Occipital lobe (tissue), 2 donors: ENCODE data around the gene PRSS36. TPM values are rescaled to one million over a fixed set of nuclear protein-coding genes. Genes with fewer than 3 reads are reported as not detected.
"Not testable (repeated sequence)": the region's sequence is repeated elsewhere in the genome, so short reads cannot be mapped to it uniquely, and the experiment has no call there.

Source experiments
- DNase-seq: peaks from one replicate; lab custom pipeline; 2025; lab: John Stamatoyannopoulos, UW
- total RNA-seq: library from RNA; depleted of rRNA; stranded (reverse); fragments of >200 nt; gene quantifications from one replicate; pipeline ENCODE4 v1.2.3, GENCODE V29; 2014

The PRSS36 gene
- total RNA-seq, 1 donor from 2014 or later: not detected

GRCh38 chr16:31184888-31185287 lies 35.0 kb upstream of the PRSS36 start:
- no peak for DNase-seq

GRCh38 chr16:31183432-31184428 lies 33.9 kb upstream of the PRSS36 start:
- no peak for DNase-seq

- DNase-seq: no peak
Measured at GRCh38 chr16:31182391-31182790, 32.5 kb upstream of the PRSS36 start.

- no peak for DNase-seq
Measured at GRCh38 chr16:31181102-31181830, 31.4 kb upstream of the PRSS36 start.

GRCh38 chr16:31179747-31180459 lies 30.0 kb upstream of the PRSS36 start, which contains the start of gene FUS:
TSS of gene FUS (plus strand) at chr16:31180139. CDS start at chr16:31180215, 76 bp downstream.
- DNase-seq: peak; percentile 86

GRCh38 chr16:31179219-31179746 lies 29.4 kb upstream of the PRSS36 start:
- no peak for DNase-seq

- DNase-seq: no peak
Measured at GRCh38 chr16:31177136-31177535, 27.3 kb upstream of the PRSS36 start.

GRCh38 chr16:31170048-31170447 lies 20.2 kb upstream of the PRSS36 start:
- not testable (repeated sequence) for DNase-seq

GRCh38 chr16:31168848-31169247 lies 19.0 kb upstream of the PRSS36 start:
- DNase-seq: no peak

GRCh38 chr16:31167315-31167714 lies 17.4 kb upstream of the PRSS36 start:
- no peak for DNase-seq

- no peak for DNase-seq
Measured at GRCh38 chr16:31157136-31157535, 7.3 kb upstream of the PRSS36 start.

- not testable (repeated sequence) for DNase-seq
Measured at GRCh38 chr16:31150976-31151375, 1.1 kb upstream of the PRSS36 start.

- DNase-seq: no peak
Measured at GRCh38 chr16:31149332-31149731, 534 bp downstream of the PRSS36 start.

- no peak for DNase-seq
Measured at GRCh38 chr16:31148896-31149295, 970 bp downstream of the PRSS36 start.

- DNase-seq: no peak
Measured at GRCh38 chr16:31148281-31148728, 1.6 kb downstream of the PRSS36 start.

GRCh38 chr16:31147574-31147973 lies 2.3 kb downstream of the PRSS36 start:
- no peak for DNase-seq

- no peak for DNase-seq
Measured at GRCh38 chr16:31145398-31145990, 4.4 kb downstream of the PRSS36 start.

GRCh38 chr16:31144418-31144817 lies 5.4 kb downstream of the PRSS36 start:
- DNase-seq: not testable (repeated sequence)

- DNase-seq: no peak
Measured at GRCh38 chr16:31143694-31144148, 6.1 kb downstream of the PRSS36 start.

GRCh38 chr16:31143011-31143693 lies 6.7 kb downstream of the PRSS36 start:
- DNase-seq: no peak
